HepG2 (cell line): ENCODE measurements around the gene FMN2. TPM values are rescaled to one million over a fixed set of nuclear protein-coding genes. Genes with fewer than 3 reads are reported as not detected.

Experiments
- ATAC-seq: fragments of 200-7000 bp; cut with Tn5 transposase; 3 replicates; pipeline ENCODE4 v1.9.1; 2020; ENCODE audit warnings: mild to moderate bottlenecking, moderate library complexity
- BruUV-seq: library from RNA; stranded (reverse); fragments of 400-500 nt; replicated peaks from 2 replicates; lab custom pipeline; 2021; lab: Mats Ljungman, UMichigan
- CTCF ChIA-PET: fragments of 300-600 bp; formaldehyde crosslinking; extraction: SDS; loops from one replicate; lab custom pipeline; 2021; ENCODE audit warnings: low total read pairs, inconsistent platforms, low intra/inter-chr PET ratio; lab: Yijun Ruan, JAX
- POLR2A ChIA-PET: fragments of 350-600 bp; sonication (Branson Sonifier 250); formaldehyde crosslinking; loops from one replicate; lab custom pipeline; 2020; ENCODE audit warnings: antibody characterized with exemption, inconsistent platforms; lab: Yijun Ruan, JAX
- DNase-seq: peaks from one replicate; pipeline ENCODE4 v3.0.0-alpha.2; 2015; ENCODE audit warnings: low spot score
- FAIRE-seq: peaks from 3 replicates; lab custom pipeline; 2011; peaks lifted over from hg19 to GRCh38; lab: Jason Lieb, UNC
- H2AFZ ChIP-seq: one replicate; pipeline ENCODE4 v1.6.1; 2011; ENCODE audit warnings: low read length, inconsistent platforms
- H3K27ac ChIP-seq: fragments of 300-600 bp; 3 replicates; pipeline ENCODE4 v1.8.0; 2011; ENCODE audit warnings: mixed run types, mild to moderate bottlenecking, mixed read lengths, low read length, inconsistent platforms; ENCODE audit not compliant: insufficient read depth; ENCODE audit errors: extremely low read length
- H3K27me3 ChIP-seq, 2 experiments: fragments of 200-600 bp in 1 of 2; 2 replicates in 1 of 2; 3 replicates in 1 of 2; pipeline versions ENCODE4 v1.6.0 to v1.8.0; 2011; ENCODE audit warnings: low read length in 2 of 2, mild to moderate bottlenecking in 2 of 2, moderate library complexity in 2 of 2, inconsistent platforms in 1 of 2; ENCODE audit not compliant: insufficient read depth in 2 of 2, control insufficient read depth in 1 of 2
- H3K36me3 ChIP-seq, 2 experiments: fragments of 200-600 bp in 1 of 2; replicated peaks in 1 of 2; 2 replicates in 1 of 2; 3 replicates in 1 of 2; pipeline versions ENCODE4 v1.5.1 to v1.8.0; 2011; ENCODE audit warnings: low read length in 2 of 2, inconsistent platforms in 1 of 2; ENCODE audit not compliant: insufficient read depth in 2 of 2, control insufficient read depth in 1 of 2
- H3K4me1 ChIP-seq: 2 replicates; pipeline ENCODE4 v1.5.1; 2012; ENCODE audit warnings: low read length, inconsistent platforms; ENCODE audit not compliant: insufficient read depth
- H3K4me2 ChIP-seq: 2 replicates; pipeline ENCODE4 v1.6.0; 2011; ENCODE audit warnings: low read depth, low read length, inconsistent platforms
- H3K4me3 ChIP-seq, 3 experiments: fragments of 200-600 bp in 1 of 3; sonication (generic), shearing (Covaris generic) in 1 of 3; replicated peaks in 1 of 3; 2 replicates each; pipeline ENCODE4 v1.5.1; 2011 to 2016; ENCODE audit warnings: low read length in 3 of 3, inconsistent platforms in 2 of 3, low read depth in 2 of 3, mild to moderate bottlenecking in 2 of 3, control low read depth in 1 of 3, mixed read lengths in 1 of 3; ENCODE audit not compliant: insufficient read depth in 1 of 3
- H3K79me2 ChIP-seq: one replicate; pipeline ENCODE4 v1.6.1; 2011; ENCODE audit warnings: low read length, inconsistent platforms; ENCODE audit not compliant: insufficient read depth
- H3K9ac ChIP-seq: 2 replicates; pipeline ENCODE4 v1.6.0; 2011; ENCODE audit warnings: mild to moderate bottlenecking, low read depth, low read length, inconsistent platforms; ENCODE audit not compliant: insufficient read depth
- H3K9me3 ChIP-seq: 2 replicates; pipeline ENCODE4 v1.5.1; 2012; ENCODE audit warnings: mild to moderate bottlenecking, low read length
- H4K20me1 ChIP-seq: 2 replicates; pipeline ENCODE4 v1.6.0; 2011; ENCODE audit warnings: inconsistent platforms, mild to moderate bottlenecking, low read length, moderate library complexity; ENCODE audit not compliant: insufficient read depth
- ATF7 ChIP-seq, 2 experiments: fragments of 450-650 bp in 1 of 2; sonication (generic) in 1 of 2; formaldehyde crosslinking in 1 of 2; IDR thresholded peaks; 2 replicates each; pipeline versions ENCODE4 v1.4.0 to v1.6.1; 2016 to 2020; ENCODE audit warnings: antibody characterized with exemption in 1 of 2, mild to moderate bottlenecking in 1 of 2, missing genetic modification reagents in 1 of 2
- CREB1 ChIP-seq, 2 experiments: fragments of 450-650 bp in 1 of 2; IDR thresholded peaks; 2 replicates each; pipeline ENCODE4 v1.6.1; 2016 to 2017; ENCODE audit warnings: control low read depth in 1 of 2, mild to moderate bottlenecking in 1 of 2, missing compliant biosample characterization in 1 of 2, missing genetic modification characterization in 1 of 2
- SMARCC2 ChIP-seq: fragments of 450-650 bp; IDR thresholded peaks from 2 replicates; pipeline ENCODE4 v1.6.1; 2017; ENCODE audit warnings: antibody characterized with exemption, mild to moderate bottlenecking
- WGBS: methylation state at CpG from one replicate; pipeline ENCODE4 v1.1.6; 2017; ENCODE audit warnings: low lambda C conversion rate; 5-methylcytosine and 5-hydroxymethylcytosine counted together
- in situ Hi-C: cut with HindIII; loops from 2 replicates; pipeline ENCODE4 v1.10.0; 2017; ENCODE audit warnings: low pct_unique_long_range_greater_than_20kb; ENCODE audit not compliant: extremely low pct_ligation_motif_present
- intact Hi-C: fragments of 100-400 bp; cut with micrococcal nuclease; formaldehyde crosslinking; loops from one replicate; pipeline ENCODE4 v1.10.0; 2022; ENCODE audit not compliant: unreplicated experiment
- polyA plus RNA-seq, 8 experiments: library from polyadenylated mRNA; depleted of rRNA in 3 of 8; stranded (reverse) in 7 of 8; unstranded in 1 of 8; fragments of >200 nt; fragmentation: Illumina TruSeq in 4 of 8; extraction: Trizol in 4 of 8; gene quantifications; 2 replicates each; pipeline versions ENCODE4 v1.2.1 to v1.2.3, GENCODE V29; 2011 to 2016; ENCODE audit warnings: low read depth in 4 of 8, missing spikeins in 1 of 8, mixed read lengths in 1 of 8; ENCODE audit not compliant: insufficient read depth in 1 of 8
- total RNA-seq, 5 experiments: library from RNA; depleted of rRNA; stranded (reverse); fragments of >200 nt; fragmentation: Illumina TruSeq; extraction: Trizol; gene quantifications; 2 replicates each; pipeline ENCODE4 v1.2.3, GENCODE V29; 2016; ENCODE audit warnings: low read depth in 1 of 5
- TF ChIP-seq, protein P1 (sequence below): sonication (generic); formaldehyde crosslinking; IDR thresholded peaks from 2 replicates; pipeline ENCODE4 v1.4.0; 2020; ENCODE audit warnings: low read depth, mild to moderate bottlenecking, missing genetic modification reagents

Gene FMN2
- total and polyA plus RNA-seq, 2 of the 13 experiments (the other 11 are each of a cell fraction or from before 2014, with no cell fraction given), result not detected

DNA sequence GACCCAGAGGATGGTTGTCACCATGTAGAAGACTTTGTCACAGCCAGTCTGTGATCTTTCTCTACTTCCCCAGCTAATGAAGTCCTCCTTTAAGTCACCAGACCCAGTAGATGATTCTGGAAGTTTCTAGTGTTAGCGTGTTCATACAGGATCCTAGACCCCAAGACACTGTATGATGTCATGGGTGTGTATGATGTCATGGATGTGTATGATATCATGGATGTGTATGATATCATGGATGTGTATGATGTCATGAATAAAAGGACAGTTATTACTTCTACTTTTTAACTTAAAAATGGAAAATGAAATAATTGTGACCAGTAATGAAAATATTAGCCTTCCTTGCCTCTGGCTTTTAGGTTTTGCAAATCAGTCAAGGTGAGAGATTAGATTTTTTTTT, 260.0 kb downstream of the FMN2 start:
- FAIRE-seq, result no peak
- intact Hi-C loops, result no loop called here
- H3K9ac ChIP-seq, result no peak overlapping the region

DNA sequence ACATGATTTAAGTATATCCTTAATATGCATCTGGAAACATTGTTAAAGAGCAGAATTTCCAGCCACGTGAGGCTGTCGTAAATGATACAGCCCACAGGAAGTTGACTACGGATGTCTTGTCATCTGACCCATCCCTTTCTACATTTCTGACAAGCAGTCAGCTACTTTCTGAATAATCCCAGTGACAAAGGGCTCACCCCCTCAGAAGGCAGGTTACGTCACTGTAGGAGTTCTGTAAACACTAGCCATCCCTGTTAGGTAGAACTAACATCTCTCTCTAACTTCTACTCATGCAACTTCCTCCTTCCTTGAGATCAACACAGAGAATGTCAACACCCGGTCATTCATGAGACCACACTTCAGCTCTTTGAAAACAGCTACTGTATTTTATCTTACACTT, 261.1 kb downstream of the FMN2 start:
- FAIRE-seq, result no peak
- CTCF ChIA-PET, result no interaction called here
- intact Hi-C loops, result no loop called here
- no peak for ATAC-seq
- DNase-seq, result no peak
- Histone ChIP-seq H3K4me1 (no peaks in the 10 kb centered on the region), H3K4me2 (no peak overlapping the region), H3K9me3 (no peaks in the 10 kb centered on the region), H3K79me2 (no peaks in the 10 kb centered on the region), H3K36me3 (no peaks in the 10 kb centered on the region), H3K4me3 (no peak overlapping the region), H3K9ac (no peak overlapping the region), H3K27me3 (no peaks in the 10 kb centered on the region), H2AFZ (no peak overlapping the region), H4K20me1 (no peaks in the 10 kb centered on the region), H3K27ac (no peak overlapping the region)
- TF ChIP-seq CREB1 (IDR thresholded peaks at IDR 0.05), result peak; percentile 55; the same call in 1 of the 2 replicates
- no peak for TF ChIP-seq CREB1 (CRISPR knock-in tag; IDR thresholded peaks at IDR 0.05)
- 0 out of 2 replicates have a peak, but pooled peaks have one; percentile 22 for TF ChIP-seq ATF7 (IDR thresholded peaks at IDR 0.05)
- no peak for TF ChIP-seq ATF7 (CRISPR knock-in tag; IDR thresholded peaks at IDR 0.05)
- no peak for TF ChIP-seq SMARCC2
- in situ Hi-C loops, result no loop called here
- POLR2A ChIA-PET, result no interaction called here
- no TSS peak for BruUV-seq
- WGBS, result 11% methylated on average over 5 of the region's 5 CpGs

More for the DNA sequence above, 260.0 kb downstream of the FMN2 start:
- Histone ChIP-seq H3K9me3 (no peaks in the 10 kb centered on the region), H3K36me3 (no peaks in the 10 kb centered on the region), H3K4me2 (no peak overlapping the region), H3K27me3 (no peaks in the 10 kb centered on the region), H2AFZ (no peak overlapping the region), H3K27ac (no peak overlapping the region), H4K20me1 (no peaks in the 10 kb centered on the region), H3K79me2 (no peaks in the 10 kb centered on the region), H3K4me1 (no peaks in the 10 kb centered on the region), H3K4me3 (no peak overlapping the region)
- peak; percentile 84 for TF ChIP-seq CREB1 (IDR thresholded peaks at IDR 0.05)
- TF ChIP-seq CREB1 (CRISPR knock-in tag; IDR thresholded peaks at IDR 0.05), result no peak
- TF ChIP-seq, protein P1, sequence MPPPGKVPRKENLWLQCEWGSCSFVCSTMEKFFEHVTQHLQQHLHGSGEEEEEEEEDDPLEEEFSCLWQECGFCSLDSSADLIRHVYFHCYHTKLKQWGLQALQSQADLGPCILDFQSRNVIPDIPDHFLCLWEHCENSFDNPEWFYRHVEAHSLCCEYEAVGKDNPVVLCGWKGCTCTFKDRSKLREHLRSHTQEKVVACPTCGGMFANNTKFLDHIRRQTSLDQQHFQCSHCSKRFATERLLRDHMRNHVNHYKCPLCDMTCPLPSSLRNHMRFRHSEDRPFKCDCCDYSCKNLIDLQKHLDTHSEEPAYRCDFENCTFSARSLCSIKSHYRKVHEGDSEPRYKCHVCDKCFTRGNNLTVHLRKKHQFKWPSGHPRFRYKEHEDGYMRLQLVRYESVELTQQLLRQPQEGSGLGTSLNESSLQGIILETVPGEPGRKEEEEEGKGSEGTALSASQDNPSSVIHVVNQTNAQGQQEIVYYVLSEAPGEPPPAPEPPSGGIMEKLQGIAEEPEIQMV (CRISPR knock-in tag), result no peak
- TF ChIP-seq ATF7 (IDR thresholded peaks at IDR 0.05), result peak; percentile 94
- TF ChIP-seq ATF7 (CRISPR knock-in tag; IDR thresholded peaks at IDR 0.05), result no peak
- in situ Hi-C loops, result no loop called here
- ChIA-PET CTCF (no interaction called here), POLR2A (no interaction called here)
- DNase-seq, result no peak
- no TSS peak for BruUV-seq
- WGBS, result 0% methylated on average over 1 of the region's 1 CpG
- no peak for ATAC-seq
